IMR-90 (cell line): ENCODE results near the gene MORF4L1. TPM values are rescaled to one million over a fixed set of nuclear protein-coding genes. Genes with fewer than 3 reads are reported as not detected.

Source experiments
- ATAC-seq: fragments of 200-7000 bp; cut with Tn5 transposase; 2 replicates; pipeline ENCODE4 v1.9.1; 2020; ENCODE audit warnings: low read depth, mild to moderate bottlenecking, moderate library complexity
- BruUV-seq: library from RNA; stranded (reverse); fragments of 400-500 nt; replicated peaks from 2 replicates; lab custom pipeline; 2021; lab: Mats Ljungman, UMichigan
- CTCF ChIA-PET: fragments of 300-600 bp; formaldehyde crosslinking; extraction: SDS; loops from one replicate; lab custom pipeline; 2021; ENCODE audit warnings: antibody characterized with exemption; lab: Yijun Ruan, JAX
- POLR2A ChIA-PET: fragments of 300-600 bp; sonication (Branson Sonifier 250); formaldehyde crosslinking; loops from one replicate; lab custom pipeline; 2022; ENCODE audit warnings: antibody characterized with exemption; ENCODE audit not compliant: unreplicated experiment; lab: Charles Lee
- DNase-seq: peaks from one replicate; pipeline ENCODE4 v3.0.0; 2013
- H2AFZ ChIP-seq: replicated peaks from 2 replicates; pipeline ENCODE3; 2013; ENCODE audit warnings: low read length, mild to moderate bottlenecking; ENCODE audit not compliant: poor library complexity
- H2AK5ac ChIP-seq: 2 replicates; pipeline ENCODE4 v1.6.1; 2013; ENCODE audit warnings: low read depth, low read length, inconsistent platforms
- H2AK9ac ChIP-seq: replicated peaks from 2 replicates; pipeline ENCODE3; 2013; ENCODE audit warnings: mild to moderate bottlenecking, low read depth, low read length, moderate library complexity; ENCODE audit not compliant: poor library complexity
- H2BK120ac ChIP-seq: 2 replicates; pipeline ENCODE4 v1.6.1; 2013; ENCODE audit warnings: low read depth, low read length, inconsistent platforms
- H2BK15ac ChIP-seq: 3 replicates; pipeline ENCODE4 v1.6.1; 2013; ENCODE audit warnings: low read depth, low read length, inconsistent platforms
- H2BK20ac ChIP-seq: 2 replicates; pipeline ENCODE4 v1.6.1; 2013; ENCODE audit warnings: low read depth, mild to moderate bottlenecking, inconsistent platforms, low read length, moderate library complexity
- H2BK5ac ChIP-seq: 2 replicates; pipeline ENCODE4 v1.6.1; 2013; ENCODE audit warnings: mild to moderate bottlenecking, low read depth, low read length, inconsistent platforms; ENCODE audit not compliant: poor library complexity, severe bottlenecking
- H3K14ac ChIP-seq: replicated peaks from 2 replicates; pipeline ENCODE4 v1.6.1; 2013; ENCODE audit warnings: low read depth, low read length, inconsistent platforms
- H3K18ac ChIP-seq: 2 replicates; pipeline ENCODE4 v1.6.1; 2013; ENCODE audit warnings: low read depth, low read length, control low read depth
- H3K23ac ChIP-seq: 2 replicates; pipeline ENCODE4 v1.6.1; 2013; ENCODE audit warnings: low read depth, low read length, inconsistent platforms
- H3K27ac ChIP-seq: 2 replicates; pipeline ENCODE4 v1.5.1; 2013; ENCODE audit warnings: mild to moderate bottlenecking, control low read depth, low read length; ENCODE audit not compliant: insufficient read depth
- H3K27me3 ChIP-seq: 2 replicates; pipeline ENCODE4 v1.6.1; 2013; ENCODE audit warnings: low read length; ENCODE audit not compliant: control insufficient read depth, insufficient read depth
- H3K36me3 ChIP-seq: 2 replicates; pipeline ENCODE4 v1.6.1; 2013; ENCODE audit warnings: low read length, mixed read lengths; ENCODE audit not compliant: control insufficient read depth, insufficient read depth
- H3K4ac ChIP-seq: 2 replicates; pipeline ENCODE4 v1.6.1; 2013; ENCODE audit warnings: low read depth, low read length, inconsistent platforms
- H3K4me1 ChIP-seq: 2 replicates; pipeline ENCODE4 v1.6.1; 2013; ENCODE audit warnings: low read length, mixed read lengths; ENCODE audit not compliant: control insufficient read depth, insufficient read depth
- H3K4me2 ChIP-seq: 2 replicates; pipeline ENCODE4 v1.6.1; 2013; ENCODE audit warnings: low read depth, mild to moderate bottlenecking, control low read depth, low read length, moderate library complexity
- H3K4me3 ChIP-seq: 2 replicates; pipeline ENCODE4 v1.5.1; 2013; ENCODE audit warnings: low read depth, mild to moderate bottlenecking, control low read depth, low read length, moderate library complexity; ENCODE audit not compliant: insufficient read depth
- H3K56ac ChIP-seq: 2 replicates; pipeline ENCODE4 v1.6.1; 2013; ENCODE audit warnings: low read length, inconsistent platforms; ENCODE audit not compliant: insufficient read depth; ENCODE audit errors: extremely low read depth
- H3K79me1 ChIP-seq, 2 experiments: 2 replicates each; pipeline ENCODE4 v1.6.1; 2013; ENCODE audit warnings: low read length in 2 of 2, inconsistent platforms in 1 of 2, low read depth in 1 of 2
- H3K9ac ChIP-seq: 2 replicates; pipeline ENCODE4 v1.6.1; 2013; ENCODE audit warnings: low read depth, low read length, control low read depth
- H3K9me1 ChIP-seq: 2 replicates; pipeline ENCODE4 v1.6.1; 2013; ENCODE audit warnings: low read length, inconsistent platforms; ENCODE audit not compliant: insufficient read depth
- H3K9me3 ChIP-seq: 2 replicates; pipeline ENCODE4 v1.6.1; 2013; ENCODE audit warnings: low read length; ENCODE audit not compliant: control insufficient read depth, insufficient read depth
- H4K20me1 ChIP-seq: 2 replicates; pipeline ENCODE4 v1.6.1; 2013; ENCODE audit warnings: low read length, inconsistent platforms; ENCODE audit not compliant: insufficient read depth
- H4K5ac ChIP-seq: 2 replicates; pipeline ENCODE4 v1.6.1; 2013; ENCODE audit warnings: mild to moderate bottlenecking, low read depth, low read length, control low read depth
- H4K8ac ChIP-seq, 2 experiments: 2 replicates each; pipeline ENCODE4 v1.6.1; 2013; ENCODE audit warnings: low read depth in 2 of 2, low read length in 2 of 2, control low read depth in 1 of 2, inconsistent platforms in 1 of 2
- H4K91ac ChIP-seq: 2 replicates; pipeline ENCODE4 v1.6.1; 2013; ENCODE audit warnings: low read depth, low read length, inconsistent platforms; ENCODE audit not compliant: insufficient read depth
- CHD1 ChIP-seq: IDR thresholded peaks from 2 replicates; pipeline ENCODE4 v1.6.1; 2012; ENCODE audit warnings: low read depth, low read length, improper control_type of control experiment
- MAFK ChIP-seq: IDR thresholded peaks from 2 replicates; pipeline ENCODE4 v1.6.1; 2012; ENCODE audit warnings: low read depth, low read length, improper control_type of control experiment
- MAZ ChIP-seq: IDR thresholded peaks from 2 replicates; pipeline ENCODE4 v1.6.1; 2012; ENCODE audit warnings: low read depth, mild to moderate bottlenecking, low read length, improper control_type of control experiment, moderate library complexity, borderline replicate concordance
- POLR2A ChIP-seq: IDR thresholded peaks from 2 replicates; pipeline ENCODE4 v1.6.1; 2012; ENCODE audit warnings: mild to moderate bottlenecking, low read depth, low read length
- RAD21 ChIP-seq: IDR thresholded peaks from 2 replicates; pipeline ENCODE4 v1.6.1; 2012; ENCODE audit warnings: low read length, improper control_type of control experiment
- RFX5 ChIP-seq: IDR thresholded peaks from 2 replicates; pipeline ENCODE4 v1.8.0; 2012; ENCODE audit warnings: low read depth, mild to moderate bottlenecking, low read length, moderate library complexity
- WGBS, 2 experiments: methylation state at CpG; one replicate each; pipeline versions ENCODE4 v1.1.5 to v1.1.7; 2013; ENCODE audit warnings: missing lambda C conversion rate in 2 of 2; ENCODE audit not compliant: insufficient read length in 1 of 2; ENCODE audit errors: extremely low coverage in 2 of 2; 5-methylcytosine and 5-hydroxymethylcytosine counted together
- dilution Hi-C: fragments of 300-500 bp; cut with HindIII; formaldehyde crosslinking; loops from one replicate; pipeline ENCODE4 v1.14.3; 2018; ENCODE audit warnings: low sequenced_read_pairs; ENCODE audit not compliant: unreplicated experiment
- in situ Hi-C: fragments of 300-500 bp; cut with MboI; formaldehyde crosslinking; loops from 3 replicates; pipeline ENCODE4 v1.14.3; 2019; ENCODE audit warnings: low sequenced_read_pairs, inconsistent platforms, mixed read lengths
- intact Hi-C: fragments of 100-400 bp; cut with micrococcal nuclease; formaldehyde crosslinking; loops from 2 replicates; pipeline ENCODE4 v1.10.0; 2022
- polyA plus RNA-seq, 3 experiments: library from polyadenylated mRNA; depleted of rRNA; stranded (reverse); fragments of >200 nt; gene quantifications; 2 replicates each; pipeline ENCODE4 v1.2.3, GENCODE V29; 2012; ENCODE audit warnings: low replicate concordance in 1 of 3
- total RNA-seq: library from RNA; depleted of rRNA; stranded (reverse); fragments of >200 nt; gene quantifications from 2 replicates; pipeline ENCODE4 v1.2.3, GENCODE V29; 2012

The MORF4L1 gene
- total and polyA plus RNA-seq, 2 of the 4 experiments (the other 2 are of a cell fraction): 217 to 392 TPM

- Histone ChIP-seq H2BK120ac (no peak overlapping the region), H3K9me3 (no peaks in the 10 kb centered on the region), H3K9ac (no peak overlapping the region), H3K9me1 (peaks cover 35% of the 10 kb centered on the region), H3K14ac (no peak overlapping the region), H3K79me1 (no peaks in the 10 kb centered on the region; a peak in 1 of 4 replicates), H2BK15ac (no peak overlapping the region), H3K36me3 (peaks cover 18% of the 10 kb centered on the region), H4K20me1 (peaks cover 19% of the 10 kb centered on the region; the same call in 1 of the 2 replicates), H3K56ac (no peak overlapping the region), H3K27me3 (0 out of 2 replicates have a peak, but pooled peaks cover 5% of the 10 kb centered on the region), H3K4me1 (peaks cover 8% of the 10 kb centered on the region), H3K4ac (no peak overlapping the region), H2BK20ac (no peak overlapping the region), H4K8ac (no peak overlapping the region), H3K18ac (no peak overlapping the region), H3K23ac (no peak overlapping the region), H3K4me2 (no peak overlapping the region), H2AK9ac (peak overlapping the region; percentile 82), H2AFZ (no peak overlapping the region), H3K27ac (no peak overlapping the region), H3K4me3 (no peak overlapping the region), H4K5ac (no peak overlapping the region), H2BK5ac (no peak overlapping the region), H4K91ac (no peak overlapping the region), H2AK5ac (no peak overlapping the region)
- intact Hi-C loops (no loop called here), dilution Hi-C loops (no loop called here), in situ Hi-C loops (no loop called here)
- TF ChIP-seq CHD1: no peak
- TF ChIP-seq RFX5: no peak
- no peak for TF ChIP-seq MAFK
- TF ChIP-seq POLR2A: no peak
- TF ChIP-seq MAZ: no peak
- no peak for TF ChIP-seq RAD21
- no peak for ATAC-seq
- ChIA-PET POLR2A (no interaction called here), CTCF (no interaction called here)
- 92% methylated on average over 9 of the region's 14 CpGs; no CpG with 5 or more reads in 1 of the 2 experiments for WGBS, 2 experiments
- BruUV-seq: no TSS peak
- DNase-seq: no peak
These were observed 56.0 kb downstream of the MORF4L1 start for GRCh38 chr15:78928616-78929093.
